DND-41 (cell line): Measurements from ENCODE around the gene ATXN1.

Experiments used
- ATAC-seq: fragments of 200-7000 bp; cut with Tn5 transposase; 3 replicates; pipeline ENCODE4 v1.9.1; 2021; ENCODE audit warnings: low read depth; ENCODE audit not compliant: insufficient read depth
- DNase-seq: peaks from one replicate; pipeline ENCODE4 v3.0.0-alpha.2; 2020
- H2AFZ ChIP-seq: 2 replicates; pipeline ENCODE4 v1.6.0; 2012; ENCODE audit warnings: low read depth, low read length
- H3K27ac ChIP-seq: 2 replicates; pipeline ENCODE4 v1.5.1; 2012; ENCODE audit warnings: low read length, inconsistent platforms
- H3K27me3 ChIP-seq: fragments of 200-600 bp; sonication (generic); 2 replicates; pipeline ENCODE4 v1.6.0; 2012; ENCODE audit warnings: low read length, mild to moderate bottlenecking, inconsistent platforms; ENCODE audit not compliant: insufficient read depth, poor library complexity
- H3K36me3 ChIP-seq: 2 replicates; pipeline ENCODE4 v1.5.1; 2012; ENCODE audit warnings: low read length, inconsistent platforms; ENCODE audit not compliant: insufficient read depth
- H3K4me1 ChIP-seq: 2 replicates; pipeline ENCODE4 v1.5.1; 2012; ENCODE audit warnings: mild to moderate bottlenecking, low read length; ENCODE audit not compliant: insufficient read depth
- H3K4me2 ChIP-seq: 2 replicates; pipeline ENCODE4 v1.6.0; 2012; ENCODE audit warnings: mild to moderate bottlenecking, moderate library complexity, low read length, inconsistent platforms; ENCODE audit not compliant: insufficient read depth
- H3K4me3 ChIP-seq, 2 experiments: fragments of 200-600 bp in 1 of 2; shearing (Covaris generic) in 1 of 2; 2 replicates each; pipeline ENCODE4 v1.5.1; 2012 to 2016; ENCODE audit warnings: inconsistent platforms in 2 of 2, low read length in 2 of 2, mild to moderate bottlenecking in 2 of 2, low read depth in 1 of 2, moderate library complexity in 1 of 2
- H3K79me2 ChIP-seq: 2 replicates; pipeline ENCODE4 v1.6.0; 2012; ENCODE audit warnings: low read length, inconsistent platforms; ENCODE audit not compliant: insufficient read depth
- H3K9ac ChIP-seq: 2 replicates; pipeline ENCODE4 v1.6.0; 2012; ENCODE audit warnings: low read depth, mild to moderate bottlenecking, inconsistent platforms, low read length, moderate library complexity
- H3K9me3 ChIP-seq: 2 replicates; pipeline ENCODE4 v1.5.1; 2012; ENCODE audit warnings: low read length, moderate library complexity, mild to moderate bottlenecking, inconsistent platforms; ENCODE audit not compliant: insufficient read depth, severe bottlenecking
- H4K20me1 ChIP-seq: 2 replicates; pipeline ENCODE4 v1.6.0; 2012; ENCODE audit warnings: low read length; ENCODE audit not compliant: insufficient read depth
- CTCF ChIP-seq: IDR thresholded peaks from 2 replicates; pipeline ENCODE4 v1.5.1; 2012; ENCODE audit warnings: borderline replicate concordance, low read length, moderate library complexity, mild to moderate bottlenecking; ENCODE audit not compliant: poor library complexity, severe bottlenecking; ENCODE audit errors: extremely low read depth
- EZH2 ChIP-seq: IDR thresholded peaks from 3 replicates; pipeline ENCODE4 v1.6.1; 2012; ENCODE audit warnings: borderline replicate concordance, low read depth, mild to moderate bottlenecking, moderate library complexity, low read length, inconsistent platforms; ENCODE audit not compliant: severe bottlenecking

Gene ATXN1

GRCh38 chr6:16358531-16359138, 402.6 kb downstream of the ATXN1 start:
- H3K4me3 ChIP-seq: no peak overlapping the region
- no peak overlapping the region for H2AFZ ChIP-seq
- ATAC-seq (no peak), DNase-seq (no peak)
- no peaks in the 10 kb centered on the region for H3K79me2 ChIP-seq
- no peak overlapping the region for H3K9ac ChIP-seq
- TF ChIP-seq CTCF (no peak), EZH2 (no peak)
- no peaks in the 10 kb centered on the region for H4K20me1 ChIP-seq
- no peak overlapping the region for H3K27ac ChIP-seq
- no peaks in the 10 kb centered on the region for H3K9me3 ChIP-seq
- no peaks in the 10 kb centered on the region for H3K27me3 ChIP-seq
- no peaks in the 10 kb centered on the region for H3K4me1 ChIP-seq
- H3K36me3 ChIP-seq: no peaks in the 10 kb centered on the region
- no peak overlapping the region for H3K4me2 ChIP-seq

DNA sequence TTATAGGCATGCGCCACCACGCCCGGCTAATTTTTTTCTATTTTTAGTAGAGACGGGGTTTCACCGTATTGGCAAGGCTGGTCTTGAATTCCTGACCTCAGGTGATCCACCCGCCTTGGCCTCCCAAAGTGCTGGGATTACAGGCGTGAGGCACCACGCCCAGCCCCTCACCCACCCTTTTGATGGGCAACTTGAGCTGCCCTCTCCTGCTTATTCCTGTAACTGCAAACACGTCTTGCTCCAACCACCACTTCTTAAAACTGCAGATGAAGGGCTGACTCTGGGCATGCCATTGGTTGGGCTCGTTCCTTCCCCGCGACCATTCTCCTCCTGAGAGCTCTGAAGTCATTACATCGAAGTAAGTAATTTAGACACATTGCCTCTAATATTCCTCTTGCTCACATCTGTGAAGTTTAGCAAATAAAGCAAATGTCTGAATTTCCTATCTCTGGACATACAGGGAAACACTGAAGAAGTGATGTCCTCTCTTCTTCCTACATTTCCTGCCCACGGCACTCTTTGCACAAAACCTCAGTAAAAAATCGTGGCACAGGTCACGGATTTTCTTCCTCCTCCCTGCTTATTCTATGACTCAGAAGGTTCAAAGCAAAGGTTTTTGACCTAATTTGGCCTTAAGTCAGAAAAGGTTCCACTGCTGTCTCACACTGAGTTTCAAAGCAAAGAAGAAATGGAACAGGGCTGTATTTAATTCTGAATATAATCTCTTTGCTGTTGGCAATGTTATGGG, 405.4 kb downstream of the ATXN1 start:
- H3K4me1 ChIP-seq: no peaks in the 10 kb centered on the region
- H2AFZ ChIP-seq: no peak overlapping the region
- H3K4me3 ChIP-seq: no peak overlapping the region
- H3K9ac ChIP-seq: no peak overlapping the region
- no peaks in the 10 kb centered on the region for H3K36me3 ChIP-seq
- TF ChIP-seq CTCF (no peak), EZH2 (no peak)
- no peaks in the 10 kb centered on the region for H3K9me3 ChIP-seq
- ATAC-seq: no peak
- no peaks in the 10 kb centered on the region for H3K27me3 ChIP-seq
- no peaks in the 10 kb centered on the region for H4K20me1 ChIP-seq
- no peak for DNase-seq
- no peak overlapping the region for H3K4me2 ChIP-seq
- H3K79me2 ChIP-seq: no peaks in the 10 kb centered on the region
- no peak overlapping the region for H3K27ac ChIP-seq

DNA sequence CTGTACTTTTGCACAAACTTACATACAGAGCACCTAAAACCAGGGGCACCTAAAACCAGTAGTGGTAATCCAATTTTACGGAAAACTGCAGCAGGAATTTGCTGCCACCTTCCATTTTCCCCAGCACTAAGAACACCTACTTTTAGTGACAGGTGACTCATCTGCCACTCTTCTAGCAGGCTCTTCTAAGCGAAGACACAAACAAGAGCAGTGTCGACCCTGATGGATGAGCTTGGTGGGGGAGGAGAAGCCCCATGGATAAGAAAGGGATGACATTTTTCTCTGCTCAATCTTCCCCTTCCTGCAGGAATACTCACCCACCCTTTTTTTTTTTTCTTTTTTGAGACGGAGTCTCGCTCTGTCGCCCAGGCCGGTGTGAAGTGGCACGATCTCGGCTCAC, 406.0 kb downstream of the ATXN1 start:
- ATAC-seq (no peak), DNase-seq (no peak)
- H3K4me2 ChIP-seq: no peak overlapping the region
- no peaks in the 10 kb centered on the region for H4K20me1 ChIP-seq
- no peaks in the 10 kb centered on the region for H3K9me3 ChIP-seq
- H3K4me3 ChIP-seq: no peak overlapping the region
- no peaks in the 10 kb centered on the region for H3K4me1 ChIP-seq
- H3K36me3 ChIP-seq: no peaks in the 10 kb centered on the region
- H3K79me2 ChIP-seq: no peaks in the 10 kb centered on the region
- TF ChIP-seq CTCF (no peak), EZH2 (no peak)
- no peak overlapping the region for H3K27ac ChIP-seq
- H3K9ac ChIP-seq: no peak overlapping the region
- H3K27me3 ChIP-seq: no peaks in the 10 kb centered on the region
- no peak overlapping the region for H2AFZ ChIP-seq
